Measurements from ENCODE around the gene BRD4. TPM values are rescaled to one million over a fixed set of nuclear protein-coding genes. Genes with fewer than 3 reads are reported as not detected.

The BRD4 gene
- total and polyA plus RNA-seq, 2 donors (not counting 3 experiments of a cell fraction or from before 2014, with no cell fraction given) = 14.9 to 125 TPM

- Histone ChIP-seq H2AFZ (ENCODE audit: low read depth, low read length) (no peak overlapping the region), H3K27ac (ENCODE audit: insufficient read depth, low read depth, low read length) (no peak overlapping the region), H3K4me1 (ENCODE audit: control insufficient read depth, extremely low read depth, insufficient read depth, low read length) (no peaks in the 10 kb centered on the region), H3K9ac (replicated peaks; ENCODE audit: extremely low read depth, insufficient read depth, low read length) (no peak overlapping the region), H3K36me3 (ENCODE audit: control insufficient read depth in 2 of 2, extremely low read depth in 1 of 2, insufficient read depth in 2 of 2, low read length in 2 of 2) (no peaks in the 10 kb centered on the region), H3K79me2 (ENCODE audit: control insufficient read depth, insufficient read depth, low read length) (no peaks in the 10 kb centered on the region), H3K9me3 (replicated peaks; ENCODE audit: control insufficient read depth, insufficient read depth, low read length) (no peaks in the 10 kb centered on the region), H4K20me1 (replicated peaks; ENCODE audit: control insufficient read depth, extremely low read depth, insufficient read depth, low read length) (no peaks in the 10 kb centered on the region), H3K4me3 (replicated peaks in 1 of 3; ENCODE audit: insufficient read depth in 1 of 3, low read depth in 1 of 3, low read length in 3 of 3) (no peak overlapping the region), H3K4me2 (ENCODE audit: insufficient read depth, low read length) (no peak overlapping the region), H3K27me3 (ENCODE audit: control insufficient read depth in 2 of 2, insufficient read depth in 2 of 2, low read length in 2 of 2) (no peaks in the 10 kb centered on the region), H3K9me1 (replicated peaks; ENCODE audit: control insufficient read depth, extremely low read depth, insufficient read depth, low read length) (no peaks in the 10 kb centered on the region)
- no peak for FAIRE-seq
- no peak for DNase-seq (ENCODE audit: low read depth, low spot score)
- intact Hi-C loops (cut with micrococcal nuclease) (no loop called here), dilution Hi-C loops (cut with MboI; ENCODE audit: extremely low pct_ligation_motif_present, low sequenced_read_pairs) (no loop called here)
- ChIA-PET POLR2A (no interaction called here), CTCF (interaction anchor here (0.6 to 0.9 kb wide), 2 partner anchors 9 to 407 kb away, joined by 3 to 4 read pairs; no protein-coding TSS in a partner anchor)
- TF ChIP-seq JUN (IDR thresholded peaks at IDR 0.05; ENCODE audit: borderline replicate concordance, insufficient read depth, insufficient read length, low read depth) = no peak
- no peak for TF ChIP-seq EZH2 (IDR thresholded peaks at IDR 0.05; ENCODE audit: borderline replicate concordance, low read depth, low read length, severe bottlenecking)
- no peak for TF ChIP-seq MYC (IDR thresholded peaks at IDR 0.05; ENCODE audit: low read depth, low read length)
- TF ChIP-seq CTCF (IDR thresholded peaks at IDR 0.05; ENCODE audit: extremely low read depth in 1 of 2, insufficient read depth in 1 of 2, low read depth in 1 of 2, low read length in 2 of 2) = no peak
- no peak for TF ChIP-seq GATA2 (IDR thresholded peaks at IDR 0.05; ENCODE audit: insufficient read depth, insufficient read length, low read depth, low read length)
- BruUV-seq (replicated peaks) = no TSS peak
Measured at GRCh38 chr19:15187026-15188007, 145.0 kb downstream of the BRD4 start.

Small RNA genes within 50 kb of the gene (small RNA-seq; reads per million reads assigned to genes)
- not detected for gene AC005776.1 (ENCODE audit: insufficient read depth, insufficient read length, low read depth, low replicate concordance)

Other genes with a start within 250 kb of the BRD4 start
- gene SYDE1, start 225.1 kb downstream of the BRD4 start, total RNA-seq = 35.3 and 38.2 TPM in 2 replicates
- gene SYDE1, start 225.1 kb downstream of the BRD4 start, polyA plus RNA-seq = 33.1 and 40.1 TPM in 2 replicates
- 1.2 and 1.5 TPM in 2 replicates for gene NOTCH3, start 131.5 kb downstream of the BRD4 start, total RNA-seq
- 0.63 and 0.67 TPM in 2 replicates for gene NOTCH3, start 131.5 kb downstream of the BRD4 start, polyA plus RNA-seq
- gene EPHX3, start 100.1 kb downstream of the BRD4 start, total RNA-seq = 0.55 and 0.58 TPM in 2 replicates
- gene EPHX3, start 100.1 kb downstream of the BRD4 start, polyA plus RNA-seq = 0.56 and 0.70 TPM in 2 replicates
- gene AKAP8, start 47.2 kb upstream of the BRD4 start, total RNA-seq = 42.6 and 44.1 TPM in 2 replicates
- gene AKAP8, start 47.2 kb upstream of the BRD4 start, polyA plus RNA-seq = 16.4 and 18.3 TPM in 2 replicates
- 95.4 and 99.6 TPM in 2 replicates for gene AKAP8L, start 86.4 kb upstream of the BRD4 start, total RNA-seq
- 63.9 and 65.1 TPM in 2 replicates for gene AKAP8L, start 86.4 kb upstream of the BRD4 start, polyA plus RNA-seq
- 47.2 and 50.8 TPM in 2 replicates for gene WIZ, start 117.4 kb upstream of the BRD4 start, total RNA-seq
- 21.0 and 25.7 TPM in 2 replicates for gene WIZ, start 117.4 kb upstream of the BRD4 start, polyA plus RNA-seq
- 4.1 and 4.3 TPM in 2 replicates for gene RASAL3, start 132.0 kb upstream of the BRD4 start, total RNA-seq
- gene RASAL3, start 132.0 kb upstream of the BRD4 start, polyA plus RNA-seq = 5.7 and 7.0 TPM in 2 replicates
- 0.18 TPM in 1 of 2 replicates, not detected in the other for gene PGLYRP2, start 147.0 kb upstream of the BRD4 start, total RNA-seq
- gene PGLYRP2, start 147.0 kb upstream of the BRD4 start, polyA plus RNA-seq = 0.03 and 0.19 TPM in 2 replicates
- gene CYP4F22, start 176.0 kb upstream of the BRD4 start, total RNA-seq = not detected in 2 replicates
- gene CYP4F22, start 176.0 kb upstream of the BRD4 start, polyA plus RNA-seq = not detected in 2 replicates